ENCODE results near the gene CD1B.
A peak's percentile ranks its signal among the peaks of the same experiment; 100 is the strongest.
"Not testable (repeated sequence)": the region's sequence is repeated elsewhere in the genome, so short reads cannot be mapped to it uniquely, and the experiment has no call there.

The CD1B gene

DNA sequence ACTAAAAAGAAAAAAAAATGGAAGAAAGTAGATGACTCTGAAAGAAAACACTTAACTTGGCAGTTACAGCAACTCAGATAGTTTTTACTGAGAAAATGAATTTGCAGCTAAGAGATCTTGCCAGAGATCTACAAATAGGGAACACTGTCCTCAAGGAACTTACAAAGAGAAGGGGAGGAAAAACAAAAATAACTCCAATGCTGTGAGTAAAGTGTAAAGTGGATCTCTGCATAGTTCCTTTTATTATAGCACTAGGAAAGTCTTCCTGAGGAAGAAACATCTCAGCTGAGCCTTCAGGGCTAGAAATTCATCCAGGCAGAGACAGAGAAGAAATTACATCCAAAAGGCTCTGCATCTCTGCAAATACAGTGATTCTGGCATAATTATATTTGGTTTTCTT, 3.9 kb downstream of the CD1B start:
- DNase-seq: no peak

DNA sequence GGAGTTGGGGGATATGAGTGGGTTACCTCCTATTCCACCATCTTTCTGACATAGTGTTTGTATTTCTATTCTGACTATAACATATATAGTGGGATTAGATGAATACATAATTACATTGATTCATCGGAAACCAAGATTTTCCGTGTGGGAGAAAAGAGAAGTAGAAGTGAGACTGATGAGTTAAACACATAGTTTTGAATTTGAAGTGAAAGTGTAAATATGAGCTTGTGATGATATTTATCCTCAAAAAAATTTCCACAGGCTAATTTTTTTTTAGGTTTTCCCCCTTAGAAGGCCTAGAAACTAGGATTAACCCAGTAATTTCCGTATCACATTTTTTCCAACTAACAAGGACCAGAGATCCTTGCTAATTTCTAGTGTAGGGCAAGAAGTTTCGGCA, 6.9 kb downstream of the CD1B start:
- no peak for DNase-seq

DNA sequence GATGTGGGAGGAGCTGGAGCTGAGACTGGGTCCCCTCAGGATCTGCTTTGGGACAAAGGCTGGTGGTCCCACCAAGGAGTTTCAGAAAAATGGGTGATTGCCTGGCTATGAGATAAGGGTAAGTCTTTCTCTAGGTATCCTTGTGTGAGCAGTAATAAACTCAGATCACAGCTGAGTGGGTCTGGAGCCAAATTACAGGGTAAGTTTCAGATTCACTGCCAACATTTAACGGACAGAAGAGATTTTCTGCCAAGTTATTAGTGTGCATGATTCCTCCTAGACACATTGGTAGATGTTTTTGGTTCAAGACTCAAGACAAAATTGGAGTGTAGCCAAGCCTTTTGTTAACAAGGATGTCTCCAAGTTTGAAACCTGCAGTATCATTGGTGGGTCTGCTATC, 7.5 kb downstream of the CD1B start:
- no peak for DNase-seq

DNA sequence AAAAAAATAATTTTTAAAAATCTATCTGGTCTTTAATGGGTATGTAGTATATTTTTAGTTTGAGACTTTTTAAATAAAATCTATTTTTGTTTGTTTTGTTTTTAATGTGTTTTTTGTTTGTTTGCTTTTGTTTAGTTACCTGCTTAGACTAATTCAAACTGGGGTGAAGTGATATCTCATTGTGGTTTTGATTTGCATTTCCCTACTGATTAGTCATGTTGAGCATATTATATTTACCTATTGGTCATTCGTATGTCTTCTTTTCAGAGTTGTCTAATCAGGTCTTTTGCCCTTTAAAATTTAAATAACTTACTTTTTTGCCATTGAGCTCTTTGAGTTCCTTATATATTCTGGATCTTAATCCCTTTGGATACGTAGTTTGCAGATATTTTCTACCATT, 20.3 kb downstream of the CD1B start:
- DNase-seq: no peak

DNA sequence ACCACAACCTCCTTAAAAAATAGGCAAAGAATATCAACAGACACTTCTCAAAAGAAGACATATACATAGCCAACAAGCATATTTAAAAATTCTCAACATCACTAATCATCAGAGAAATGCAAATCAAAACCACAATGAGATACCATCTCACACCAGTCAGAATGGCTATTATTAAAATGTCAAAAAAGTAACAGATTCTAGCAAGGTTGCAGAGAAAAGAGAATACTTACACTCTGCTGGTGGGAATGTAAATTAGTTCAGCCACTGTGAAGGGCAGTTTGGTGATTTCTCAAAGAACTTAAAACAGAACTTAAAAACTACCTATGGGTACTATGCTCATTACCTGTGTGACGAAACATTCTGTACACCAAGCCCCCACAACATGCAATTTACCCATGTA, 20.7 kb downstream of the CD1B start:
- no peak for DNase-seq

GRCh38 chr1:158295791-158296190, 35.5 kb downstream of the CD1B start:
- DNase-seq: no peak

GRCh38 chr1:158290321-158290844, 40.9 kb downstream of the CD1B start:
- no peak for DNase-seq

DNA sequence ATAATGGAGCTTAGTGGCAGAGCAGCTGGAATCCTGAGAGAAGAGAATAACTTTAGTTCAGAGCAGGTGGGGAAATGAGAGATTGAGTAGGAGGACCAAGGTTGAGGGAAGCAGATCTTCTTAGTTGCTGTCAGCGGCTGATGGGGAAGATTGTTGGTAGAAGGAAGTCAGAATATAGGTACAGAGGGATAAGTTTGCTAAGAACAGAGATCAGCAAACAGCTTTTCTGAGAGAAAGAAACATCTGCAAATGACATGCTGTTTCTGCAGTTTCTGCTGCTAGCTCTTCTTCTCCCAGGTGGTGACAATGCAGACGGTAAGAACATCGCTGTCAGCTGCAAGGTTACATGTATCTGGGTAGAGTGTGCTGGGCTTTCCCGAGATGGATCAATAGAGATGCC, 41.5 kb downstream of the CD1B start, which contains the start of gene CD1C:
CD1C (plus strand) TSS at position 113 of the 400 bp plus-strand sequence; CDS start at position 255, 142 bp downstream.
- DNase-seq: no peak

- DNase-seq: no peak
Observed at GRCh38 chr1:158286941-158287346, 44.4 kb downstream of the CD1B start.

GRCh38 chr1:158286487-158286886, 44.8 kb downstream of the CD1B start:
- no peak for DNase-seq

DNA sequence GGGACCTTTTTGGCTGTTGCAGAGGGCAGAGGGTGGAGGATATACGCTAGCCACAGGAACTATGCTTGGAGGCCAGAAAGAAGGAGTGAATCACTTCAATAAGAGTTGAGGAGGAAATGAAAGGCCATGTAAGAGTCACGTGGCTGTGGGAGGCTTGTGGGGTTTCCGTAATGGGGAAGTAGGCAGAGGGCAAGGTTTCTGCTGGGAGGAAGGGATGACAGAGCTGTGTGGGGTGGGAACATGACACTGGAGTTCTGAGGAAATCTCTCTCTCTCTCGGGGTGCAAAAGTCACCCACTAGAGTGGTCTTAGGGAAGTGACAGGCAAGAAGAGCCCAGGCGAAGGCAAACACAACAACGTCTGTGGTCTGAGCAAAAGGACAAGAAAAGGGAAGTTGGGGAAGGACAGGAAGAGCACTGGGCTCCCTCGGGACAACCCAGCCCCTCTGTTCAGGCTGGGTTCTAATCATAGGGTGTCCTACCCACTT, 45.5 kb downstream of the CD1B start:
- peak; percentile 41 for DNase-seq

- no peak for DNase-seq
Observed at GRCh38 chr1:158283965-158284364, 47.4 kb downstream of the CD1B start.

- not testable (repeated sequence) for DNase-seq
Observed at GRCh38 chr1:158282421-158282820, 48.9 kb downstream of the CD1B start.
